GM19397 (cell line): ENCODE data around the gene SNCAIP.

Source experiments
- ATAC-seq: cut with Tn5 transposase; IDR thresholded peaks from one replicate; pipeline ENCODE4 v1.9.1; 2021; ENCODE audit warnings: mild to moderate bottlenecking, moderate library complexity; ENCODE audit not compliant: unreplicated experiment

Gene SNCAIP

GRCh38 chr5:122492675-122493074, 180.6 kb downstream of the SNCAIP start:
- no peak for ATAC-seq

- ATAC-seq, result no peak
Observed at GRCh38 chr5:122493091-122494021, 181.3 kb downstream of the SNCAIP start.

- ATAC-seq, result no peak
Observed at GRCh38 chr5:122494109-122494508, 182.1 kb downstream of the SNCAIP start.

- ATAC-seq, result no peak
Observed at GRCh38 chr5:122498163-122498562, 186.1 kb downstream of the SNCAIP start.

- ATAC-seq, result no peak
Observed at GRCh38 chr5:122499585-122499984, 187.5 kb downstream of the SNCAIP start.

GRCh38 chr5:122500245-122501088, 188.4 kb downstream of the SNCAIP start:
- no peak for ATAC-seq

GRCh38 chr5:122501089-122501435, 189.0 kb downstream of the SNCAIP start:
- ATAC-seq, result no peak

- ATAC-seq, result no peak
Observed at GRCh38 chr5:122507045-122507444, 195.0 kb downstream of the SNCAIP start.

GRCh38 chr5:122507581-122507980, 195.5 kb downstream of the SNCAIP start:
- ATAC-seq, result no peak

GRCh38 chr5:122508623-122509022, 196.6 kb downstream of the SNCAIP start:
- no peak for ATAC-seq
